HEK293T (cell line): ENCODE measurements around the gene SYMPK.

Experiments used
- CTCF ChIA-PET: fragments of 350-600 bp; formaldehyde crosslinking; extraction: SDS; loops from one replicate; lab custom pipeline; 2021; ENCODE audit warnings: antibody characterized with exemption, inconsistent platforms; lab: Yijun Ruan, JAX
- POLR2A ChIA-PET: fragments of 350-600 bp; formaldehyde crosslinking; extraction: SDS; loops from one replicate; lab custom pipeline; 2020; ENCODE audit warnings: antibody characterized with exemption, inconsistent platforms; lab: Yijun Ruan, JAX
- DNase-seq: peaks from one replicate; pipeline ENCODE4 v3.0.0; 2012; ENCODE audit warnings: mixed read lengths; ENCODE audit errors: extremely low spot score
- ARNT ChIP-seq: fragments of 450-650 bp; IDR thresholded peaks from 2 replicates; pipeline ENCODE4 v1.6.1; 2017; ENCODE audit warnings: mild to moderate bottlenecking
- BHLHE40 ChIP-seq: fragments of 450-650 bp; IDR thresholded peaks from 2 replicates; pipeline ENCODE4 v1.6.1; 2016; ENCODE audit warnings: mild to moderate bottlenecking, moderate library complexity, borderline replicate concordance
- CTBP1 ChIP-seq: fragments of 450-650 bp; IDR thresholded peaks from 2 replicates; pipeline ENCODE4 v1.6.1; 2016; ENCODE audit warnings: borderline replicate concordance
- ELF4 ChIP-seq: fragments of 450-650 bp; IDR thresholded peaks from 2 replicates; pipeline ENCODE4 v1.6.1; 2017; ENCODE audit warnings: antibody characterized with exemption
- FOXA1 ChIP-seq: fragments of 450-650 bp; IDR thresholded peaks from 2 replicates; pipeline ENCODE4 v1.6.1; 2016; ENCODE audit warnings: mild to moderate bottlenecking
- FOXK2 ChIP-seq: fragments of 450-650 bp; IDR thresholded peaks from 2 replicates; pipeline ENCODE4 v1.6.1; 2016; ENCODE audit warnings: mild to moderate bottlenecking
- FOXM1 ChIP-seq: fragments of 450-650 bp; IDR thresholded peaks from 2 replicates; pipeline ENCODE4 v1.6.1; 2017; ENCODE audit warnings: mild to moderate bottlenecking, borderline replicate concordance
- HDGF ChIP-seq: fragments of 450-650 bp; IDR thresholded peaks from 2 replicates; pipeline ENCODE4 v1.6.1; 2017; ENCODE audit warnings: antibody characterized with exemption, borderline replicate concordance
- L3MBTL2 ChIP-seq: fragments of 450-650 bp; conservative IDR thresholded peaks from 2 replicates; pipeline ENCODE4 v1.6.1; 2016; ENCODE audit warnings: mild to moderate bottlenecking
- LEF1 ChIP-seq: fragments of 450-650 bp; IDR thresholded peaks from 2 replicates; pipeline ENCODE4 v1.6.1; 2017; ENCODE audit warnings: mild to moderate bottlenecking, borderline replicate concordance
- NFRKB ChIP-seq: fragments of 450-650 bp; IDR thresholded peaks from 2 replicates; pipeline ENCODE4 v1.6.1; 2016; ENCODE audit warnings: mild to moderate bottlenecking, moderate library complexity
- PKNOX1 ChIP-seq: fragments of 450-650 bp; IDR thresholded peaks from 2 replicates; pipeline ENCODE4 v1.6.1; 2016
- SP1 ChIP-seq: fragments of 450-650 bp; IDR thresholded peaks from 2 replicates; pipeline ENCODE4 v1.6.1; 2017
- SUZ12 ChIP-seq: fragments of 450-650 bp; IDR thresholded peaks from 2 replicates; pipeline ENCODE4 v1.6.1; 2016; ENCODE audit warnings: mild to moderate bottlenecking
- TARDBP ChIP-seq: fragments of 450-650 bp; IDR thresholded peaks from 2 replicates; pipeline ENCODE4 v1.6.1; 2016
- ZNF384 ChIP-seq: fragments of 450-650 bp; IDR thresholded peaks from 2 replicates; pipeline ENCODE4 v1.6.1; 2016

The SYMPK gene

GRCh38 chr19:45842198-45842597, 20.7 kb downstream of the SYMPK start:
- TF ChIP-seq FOXM1 = no peak
- TF ChIP-seq NFRKB = no peak
- no peak for TF ChIP-seq CTBP1
- TF ChIP-seq HDGF = no peak
- no peak for TF ChIP-seq BHLHE40
- TF ChIP-seq ELF4 = no peak
- TF ChIP-seq FOXK2 = no peak
- no peak for TF ChIP-seq FOXA1
- TF ChIP-seq ARNT = no peak
- no peak for TF ChIP-seq SUZ12
- TF ChIP-seq ZNF384 = no peak
- TF ChIP-seq L3MBTL2 = no peak
- TF ChIP-seq SP1 = no peak
- ChIA-PET CTCF (no interaction called here), POLR2A (interaction anchor here (0.9 kb wide), 1 partner anchor 73 kb away, joined by 3 read pairs; the partner anchor contains the start of gene SIX5)
- DNase-seq = no peak

- ChIA-PET POLR2A (no interaction called here), CTCF (no interaction called here)
- DNase-seq = no peak
- no peak for TF ChIP-seq NFRKB
- no peak for TF ChIP-seq HDGF
- TF ChIP-seq FOXK2 = no peak
- TF ChIP-seq ZNF384 = no peak
- no peak for TF ChIP-seq SUZ12
Measured at GRCh38 chr19:45834970-45835369, 28.0 kb downstream of the SYMPK start.

- ChIA-PET POLR2A (no interaction called here), CTCF (interaction anchor here (1.7 kb wide), 1 partner anchor 12 kb away, joined by 6 read pairs; no protein-coding TSS in a partner anchor)
- TF ChIP-seq FOXA1 (no peak), PKNOX1 (no peak), TARDBP (no peak), ZNF384 (no peak), NFRKB (no peak), L3MBTL2 (no peak)
- no peak for DNase-seq
Measured at GRCh38 chr19:45828945-45829344, 34.0 kb downstream of the SYMPK start.

- no peak for DNase-seq
- CTCF ChIA-PET = interaction anchor here (1.7 kb wide), 1 partner anchor 11 kb away, joined by 6 read pairs; no protein-coding TSS in a partner anchor
- TF ChIP-seq NFRKB = no peak
- no peak for TF ChIP-seq HDGF
- TF ChIP-seq FOXA1 = no peak
- no peak for TF ChIP-seq L3MBTL2
- TF ChIP-seq ZNF384 = no peak
- no peak for TF ChIP-seq LEF1
- TF ChIP-seq SP1 = no peak
- TF ChIP-seq SUZ12 = no peak
- TF ChIP-seq ARNT = no peak
- TF ChIP-seq CTBP1 = no peak
- TF ChIP-seq BHLHE40 = no peak
- TF ChIP-seq FOXM1 = no peak
- no peak for TF ChIP-seq ELF4
- TF ChIP-seq TARDBP = no peak
- no peak for TF ChIP-seq FOXK2
- no peak for TF ChIP-seq PKNOX1
- POLR2A ChIA-PET = no interaction called here
Measured at GRCh38 chr19:45828523-45828922, 34.4 kb downstream of the SYMPK start.

GRCh38 chr19:45827459-45828093, 35.4 kb downstream of the SYMPK start:
- ChIA-PET POLR2A (interaction anchor here (2.1 kb wide), 1 partner anchor 36 kb away, joined by 8 read pairs; the partner anchor contains the start of gene SYMPK), CTCF (interaction anchor here (1.7 kb wide), 1 partner anchor 10 kb away, joined by 6 read pairs; no protein-coding TSS in a partner anchor)

More at GRCh38 chr19:45827459-45828093, 35.4 kb downstream of the SYMPK start:
- no peak for DNase-seq
- TF ChIP-seq ELF4 (no peak), FOXM1 (no peak), LEF1 (no peak), FOXK2 (no peak), SP1 (no peak), PKNOX1 (no peak), BHLHE40 (no peak), CTBP1 (no peak), L3MBTL2 (no peak), HDGF (no peak), ZNF384 (no peak), ARNT (no peak), SUZ12 (no peak), NFRKB (no peak), FOXA1 (no peak), TARDBP (no peak)
